OCI-LY3 (cell line): ENCODE measurements around the gene SURF2.
A peak's percentile ranks its signal among the peaks of the same experiment; 100 is the strongest.

Experiments used
- H2AFZ ChIP-seq: fragments of 200-600, 300-600 bp; shearing (Covaris generic); 2 replicates; pipeline ENCODE4 v1.6.0; 2014; ENCODE audit warnings: antibody characterized with exemption, low read depth, low read length
- H3K27ac ChIP-seq: fragments of 200-600, 300-600 bp; sonication (generic); 2 replicates; pipeline ENCODE4 v1.5.1; 2014; ENCODE audit warnings: mild to moderate bottlenecking, low read length, moderate library complexity, mixed read lengths
- H3K27me3 ChIP-seq: fragments of 200-600, 300-600 bp; sonication (generic); 2 replicates; pipeline ENCODE4 v1.6.1; 2014; ENCODE audit warnings: low read depth, low read length, mixed read lengths
- H3K36me3 ChIP-seq: fragments of 200-600, 300-600 bp; sonication (generic); replicated peaks from 2 replicates; pipeline ENCODE3; 2014; ENCODE audit warnings: low read depth, low read length, mixed read lengths
- H3K4me1 ChIP-seq: fragments of 300-600, 200-600 bp; sonication (generic); 2 replicates; pipeline ENCODE4 v1.6.1; 2014; ENCODE audit warnings: low read length, mixed read lengths
- H3K4me2 ChIP-seq: fragments of 200-600, 300-600 bp; sonication (generic); 2 replicates; pipeline ENCODE4 v1.6.1; 2014; ENCODE audit warnings: low read length, mixed read lengths
- H3K4me3 ChIP-seq: fragments of 300-600, 200-600 bp; sonication (generic); 2 replicates; pipeline ENCODE4 v1.5.1; 2014; ENCODE audit warnings: antibody characterized with exemption, mild to moderate bottlenecking, low read length, moderate library complexity
- H3K79me2 ChIP-seq: fragments of 300-600, 200-600 bp; shearing (Covaris generic); 2 replicates; pipeline ENCODE4 v1.6.1; 2014; ENCODE audit warnings: mild to moderate bottlenecking, low read length, mixed read lengths
- H3K9ac ChIP-seq: fragments of 300-600, 200-600 bp; shearing (Covaris generic); 2 replicates; pipeline ENCODE4 v1.6.0; 2014; ENCODE audit warnings: mild to moderate bottlenecking, low read length, moderate library complexity
- H3K9me3 ChIP-seq: fragments of 200-600, 300-600 bp; shearing (Covaris generic); 2 replicates; pipeline ENCODE4 v1.6.1; 2014; ENCODE audit warnings: low read length, mixed read lengths; ENCODE audit not compliant: insufficient read depth
- H4K20me1 ChIP-seq: fragments of 200-600, 300-600 bp; sonication (generic); 2 replicates; pipeline ENCODE4 v1.6.1; 2016; ENCODE audit warnings: low read length, mixed read lengths; ENCODE audit not compliant: insufficient read depth
- CTCF ChIP-seq: fragments of 200-600, 300-600 bp; sonication (generic); IDR thresholded peaks from 2 replicates; pipeline ENCODE4 v1.5.1; 2014; ENCODE audit warnings: antibody characterized with exemption, low read length, low read depth
- EZH2phosphoT487 ChIP-seq: fragments of 200-600 bp; shearing (Covaris generic); IDR thresholded peaks from 2 replicates; pipeline ENCODE4 v1.6.1; 2018; ENCODE audit warnings: antibody characterized with exemption, mixed run types, low read depth

The SURF2 gene

GRCh38 chr9:133396952-133397351 is 40.6 kb downstream of the SURF2 start:
- Histone ChIP-seq H2AFZ (no peak overlapping the region), H3K79me2 (no peaks in the 10 kb centered on the region), H3K4me3 (no peak overlapping the region), H3K27ac (no peak overlapping the region), H3K4me2 (no peak overlapping the region), H4K20me1 (no peaks in the 10 kb centered on the region), H3K9ac (no peak overlapping the region), H3K4me1 (no peaks in the 10 kb centered on the region), H3K36me3 (no peaks in the 10 kb centered on the region), H3K9me3 (no peaks in the 10 kb centered on the region), H3K27me3 (no peaks in the 10 kb centered on the region)
- peak; percentile 20 for TF ChIP-seq CTCF
- TF ChIP-seq EZH2phosphoT487, result no peak

- H3K9me3 ChIP-seq, result no peaks in the 10 kb centered on the region
- TF ChIP-seq CTCF (no peak), EZH2phosphoT487 (no peak)
- no peak overlapping the region for H3K27ac ChIP-seq
- H3K79me2 ChIP-seq, result no peaks in the 10 kb centered on the region
- H3K4me2 ChIP-seq, result no peak overlapping the region
- H3K4me3 ChIP-seq, result no peak overlapping the region
- no peaks in the 10 kb centered on the region for H4K20me1 ChIP-seq
- H3K4me1 ChIP-seq, result no peaks in the 10 kb centered on the region
- no peaks in the 10 kb centered on the region for H3K36me3 ChIP-seq
- H2AFZ ChIP-seq, result no peak overlapping the region
- no peak overlapping the region for H3K9ac ChIP-seq
- H3K27me3 ChIP-seq, result no peaks in the 10 kb centered on the region
Observed at GRCh38 chr9:133397370-133397769, 41.0 kb downstream of the SURF2 start.

DNA sequence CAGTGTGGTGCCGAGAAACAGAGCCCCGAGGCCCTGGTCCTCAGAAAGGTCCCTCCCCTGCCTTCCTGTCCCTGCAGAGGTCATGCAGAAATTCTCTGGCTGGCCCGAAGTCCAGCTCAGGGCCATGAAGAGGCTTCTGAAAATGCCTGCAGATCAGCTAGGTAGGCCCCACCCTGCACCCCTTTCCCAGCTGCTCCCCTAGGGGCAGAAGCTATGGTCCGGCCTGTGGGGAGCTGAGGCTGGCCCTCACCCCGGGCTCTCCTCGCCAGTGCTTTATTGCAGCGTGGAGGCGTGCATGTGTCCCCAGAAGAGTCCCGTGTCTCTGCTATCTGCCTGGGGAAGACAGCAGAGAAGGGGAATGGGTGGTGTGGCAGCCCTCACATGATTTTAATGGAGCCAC is 41.5 kb downstream of the SURF2 start:
- H2AFZ ChIP-seq, result no peak overlapping the region
- H4K20me1 ChIP-seq, result no peaks in the 10 kb centered on the region
- H3K4me1 ChIP-seq, result no peaks in the 10 kb centered on the region
- H3K9ac ChIP-seq, result no peak overlapping the region
- H3K4me2 ChIP-seq, result no peak overlapping the region
- H3K27me3 ChIP-seq, result no peaks in the 10 kb centered on the region
- no peaks in the 10 kb centered on the region for H3K36me3 ChIP-seq
- TF ChIP-seq EZH2phosphoT487, result no peak
- no peak for TF ChIP-seq CTCF
- H3K27ac ChIP-seq, result no peak overlapping the region
- H3K79me2 ChIP-seq, result no peaks in the 10 kb centered on the region
- no peak overlapping the region for H3K4me3 ChIP-seq
- no peaks in the 10 kb centered on the region for H3K9me3 ChIP-seq

DNA sequence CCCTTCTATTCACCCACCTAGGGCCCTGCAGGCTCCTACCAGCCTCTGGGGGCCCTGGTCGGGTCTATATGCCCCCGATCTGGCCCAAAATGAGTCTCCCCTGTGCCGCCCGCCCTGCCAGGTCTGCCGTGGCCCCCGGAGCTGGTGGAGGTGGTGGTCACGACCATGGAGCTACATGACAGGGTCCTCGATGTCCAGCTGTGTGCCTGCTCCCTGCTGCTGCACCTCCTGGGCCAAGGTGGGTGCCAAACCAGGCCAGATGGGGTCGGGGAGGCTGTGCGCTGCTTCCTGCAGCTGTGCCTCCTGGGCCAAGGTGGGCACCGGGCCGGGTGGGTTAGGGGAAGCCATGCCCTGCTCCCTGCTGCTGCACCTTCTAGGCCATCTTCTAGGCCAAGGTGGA is 43.9 kb downstream of the SURF2 start:
- no peaks in the 10 kb centered on the region for H3K9me3 ChIP-seq
- H3K27me3 ChIP-seq, result no peaks in the 10 kb centered on the region
- no peak overlapping the region for H3K9ac ChIP-seq
- H3K27ac ChIP-seq, result no peak overlapping the region
- H4K20me1 ChIP-seq, result no peaks in the 10 kb centered on the region
- H3K4me2 ChIP-seq, result no peak overlapping the region
- no peaks in the 10 kb centered on the region for H3K79me2 ChIP-seq
- H2AFZ ChIP-seq, result no peak overlapping the region
- no peak overlapping the region for H3K4me3 ChIP-seq
- peaks cover 7% of the 10 kb centered on the region for H3K36me3 ChIP-seq
- TF ChIP-seq CTCF, result no peak
- no peak for TF ChIP-seq EZH2phosphoT487
- H3K4me1 ChIP-seq, result no peaks in the 10 kb centered on the region
